Measurements from ENCODE around the gene COL5A1.
"Not testable (repeated sequence)": the region's sequence is repeated elsewhere in the genome, so short reads cannot be mapped to it uniquely, and the experiment has no call there.

COL5A1 gene

DNA sequence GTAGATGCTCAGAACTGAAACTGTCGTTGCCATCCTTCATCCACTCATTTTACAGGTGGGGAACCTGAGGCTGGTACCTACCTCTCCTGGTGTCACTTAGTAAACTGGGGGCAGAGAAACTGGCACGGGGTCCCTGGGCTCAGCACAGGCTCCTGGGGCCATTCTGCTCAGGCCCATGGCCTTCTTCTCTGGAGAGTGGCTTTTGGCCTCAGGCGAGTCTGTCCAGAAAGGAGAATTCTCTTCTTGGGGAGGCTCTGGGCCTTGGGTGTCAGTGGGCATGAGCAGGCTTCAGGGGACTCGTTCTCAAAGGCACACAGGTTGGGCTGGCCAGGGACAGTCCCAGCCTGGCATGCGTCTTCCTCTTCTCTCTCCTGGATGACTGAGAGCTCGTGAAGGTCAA is 24.6 kb downstream of the COL5A1 start:
- Histone ChIP-seq H3K27me3 (ENCODE audit: insufficient read depth, low read length) (no peaks in the 10 kb centered on the region; the same call in 1 of the 2 replicates), H3K4me2 (ENCODE audit: low read length) (no peak overlapping the region), H3K4me3 (ENCODE audit: low read depth, low read length, poor library complexity, severe bottlenecking) (no peak overlapping the region), H3K27ac (ENCODE audit: low read depth, low read length, poor library complexity, severe bottlenecking) (no peak overlapping the region), H3K79me2 (ENCODE audit: insufficient read depth, low read length) (no peaks in the 10 kb centered on the region), H3K9ac (ENCODE audit: low read length) (no peak overlapping the region), H3K9me3 (ENCODE audit: low read length) (no peaks in the 10 kb centered on the region), H3F3A (ENCODE audit: insufficient read depth, low read length) (no peaks in the 10 kb centered on the region), H3K4me1 (ENCODE audit: insufficient read depth, low read length, severe bottlenecking) (no peaks in the 10 kb centered on the region), H4K20me1 (ENCODE audit: insufficient read depth, low read length) (no peaks in the 10 kb centered on the region), H2AFZ (ENCODE audit: low read length) (no peak overlapping the region), H3K36me3 (ENCODE audit: insufficient read depth, low read length) (no peaks in the 10 kb centered on the region), H3K9me2 (ENCODE audit: low read depth, low read length) (no peaks in the 10 kb centered on the region)
- no peak for TF ChIP-seq CTCF (IDR thresholded peaks at IDR 0.05; ENCODE audit: low read length)
- no peak for TF ChIP-seq EZH2 (IDR thresholded peaks at IDR 0.05; ENCODE audit: borderline replicate concordance, low read length)

GRCh38 chr9:134666831-134667230 is 25.2 kb downstream of the COL5A1 start:
- H3K9ac ChIP-seq (ENCODE audit: low read length): no peak overlapping the region
- H3K4me3 ChIP-seq (ENCODE audit: low read depth, low read length, poor library complexity, severe bottlenecking): no peak overlapping the region
- H3K9me2 ChIP-seq (ENCODE audit: low read depth, low read length): no peaks in the 10 kb centered on the region
- TF ChIP-seq CTCF (IDR thresholded peaks at IDR 0.05; ENCODE audit: low read length): no peak
- TF ChIP-seq EZH2 (IDR thresholded peaks at IDR 0.05; ENCODE audit: borderline replicate concordance, low read length): no peak
- no peaks in the 10 kb centered on the region; the same call in 1 of the 2 replicates for H3K27me3 ChIP-seq (ENCODE audit: insufficient read depth, low read length)
- no peaks in the 10 kb centered on the region for H3F3A ChIP-seq (ENCODE audit: insufficient read depth, low read length)
- no peaks in the 10 kb centered on the region for H3K79me2 ChIP-seq (ENCODE audit: insufficient read depth, low read length)
- H3K9me3 ChIP-seq (ENCODE audit: low read length): no peaks in the 10 kb centered on the region
- no peaks in the 10 kb centered on the region for H4K20me1 ChIP-seq (ENCODE audit: insufficient read depth, low read length)
- no peak overlapping the region for H3K4me2 ChIP-seq (ENCODE audit: low read length)
- no peak overlapping the region for H3K27ac ChIP-seq (ENCODE audit: low read depth, low read length, poor library complexity, severe bottlenecking)
- H3K4me1 ChIP-seq (ENCODE audit: insufficient read depth, low read length, severe bottlenecking): no peaks in the 10 kb centered on the region
- H2AFZ ChIP-seq (ENCODE audit: low read length): no peak overlapping the region
- no peaks in the 10 kb centered on the region for H3K36me3 ChIP-seq (ENCODE audit: insufficient read depth, low read length)

DNA sequence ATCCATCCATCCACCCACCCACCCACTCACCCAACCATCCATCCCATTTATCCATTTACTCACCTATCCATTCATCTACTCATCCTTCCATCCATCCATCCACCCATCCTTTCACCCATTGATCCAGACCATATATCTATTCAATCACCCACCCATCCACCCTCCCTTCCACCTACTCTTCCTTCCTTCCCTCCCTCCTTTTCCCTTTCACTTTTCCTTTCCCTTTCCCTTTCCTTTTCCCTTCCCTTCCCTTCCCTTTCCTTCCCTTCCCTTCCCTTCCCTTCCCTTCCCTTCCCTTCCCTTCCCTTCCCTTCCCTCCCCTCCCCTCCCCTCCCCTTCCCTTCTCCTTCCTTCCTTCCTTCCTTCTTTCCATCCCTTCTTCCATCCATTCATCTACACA is 27.4 kb downstream of the COL5A1 start:
- not testable (repeated sequence) for H3K27me3 ChIP-seq (ENCODE audit: insufficient read depth, low read length); H3K27ac ChIP-seq (ENCODE audit: low read depth, low read length, poor library complexity, severe bottlenecking); H3F3A ChIP-seq (ENCODE audit: insufficient read depth, low read length); H3K36me3 ChIP-seq (ENCODE audit: insufficient read depth, low read length); H3K4me3 ChIP-seq (ENCODE audit: low read depth, low read length, poor library complexity, severe bottlenecking); H3K4me1 ChIP-seq (ENCODE audit: insufficient read depth, low read length, severe bottlenecking); H3K9ac ChIP-seq (ENCODE audit: low read length); H3K9me2 ChIP-seq (ENCODE audit: low read depth, low read length); H3K4me2 ChIP-seq (ENCODE audit: low read length); H3K79me2 ChIP-seq (ENCODE audit: insufficient read depth, low read length); H2AFZ ChIP-seq (ENCODE audit: low read length); H4K20me1 ChIP-seq (ENCODE audit: insufficient read depth, low read length); H3K9me3 ChIP-seq (ENCODE audit: low read length)

GRCh38 chr9:134669399-134669955 is 27.9 kb downstream of the COL5A1 start:
- no peak overlapping the region for H3K4me3 ChIP-seq (ENCODE audit: low read depth, low read length, poor library complexity, severe bottlenecking)
- peaks cover 4% of the 10 kb centered on the region for H3K27me3 ChIP-seq (ENCODE audit: insufficient read depth, low read length)
- TF ChIP-seq CTCF (IDR thresholded peaks at IDR 0.05; ENCODE audit: low read length) (no peak), EZH2 (IDR thresholded peaks at IDR 0.05; ENCODE audit: borderline replicate concordance, low read length) (no peak)
- H3K4me1 ChIP-seq (ENCODE audit: insufficient read depth, low read length, severe bottlenecking): no peaks in the 10 kb centered on the region
- H3K79me2 ChIP-seq (ENCODE audit: insufficient read depth, low read length): no peaks in the 10 kb centered on the region
- no peak overlapping the region for H3K4me2 ChIP-seq (ENCODE audit: low read length)
- no peaks in the 10 kb centered on the region for H3F3A ChIP-seq (ENCODE audit: insufficient read depth, low read length)
- no peak overlapping the region for H2AFZ ChIP-seq (ENCODE audit: low read length)
- H3K9ac ChIP-seq (ENCODE audit: low read length): no peak overlapping the region
- H3K9me2 ChIP-seq (ENCODE audit: low read depth, low read length): no peaks in the 10 kb centered on the region
- no peak overlapping the region for H3K27ac ChIP-seq (ENCODE audit: low read depth, low read length, poor library complexity, severe bottlenecking)
- H4K20me1 ChIP-seq (ENCODE audit: insufficient read depth, low read length): no peaks in the 10 kb centered on the region
- no peaks in the 10 kb centered on the region for H3K9me3 ChIP-seq (ENCODE audit: low read length)
- no peaks in the 10 kb centered on the region for H3K36me3 ChIP-seq (ENCODE audit: insufficient read depth, low read length)

All from OCI-LY1 (cell line).